Neural progenitor cell (in vitro differentiated cells): ENCODE measurements around the gene PEAK3.

Experiments
- EZH2 ChIP-seq: fragments of 200-600 bp; sonication (generic); IDR thresholded peaks from 2 replicates; pipeline ENCODE4 v1.6.1; 2017; ENCODE audit warnings: antibody characterized with exemption, mild to moderate bottlenecking, moderate library complexity
- TF ChIP-seq, protein P1 (sequence below): fragments of 200-600 bp; sonication (generic); IDR thresholded peaks from 2 replicates; pipeline ENCODE4 v1.5.1; 2017; ENCODE audit warnings: antibody characterized with exemption, mild to moderate bottlenecking

DNA sequence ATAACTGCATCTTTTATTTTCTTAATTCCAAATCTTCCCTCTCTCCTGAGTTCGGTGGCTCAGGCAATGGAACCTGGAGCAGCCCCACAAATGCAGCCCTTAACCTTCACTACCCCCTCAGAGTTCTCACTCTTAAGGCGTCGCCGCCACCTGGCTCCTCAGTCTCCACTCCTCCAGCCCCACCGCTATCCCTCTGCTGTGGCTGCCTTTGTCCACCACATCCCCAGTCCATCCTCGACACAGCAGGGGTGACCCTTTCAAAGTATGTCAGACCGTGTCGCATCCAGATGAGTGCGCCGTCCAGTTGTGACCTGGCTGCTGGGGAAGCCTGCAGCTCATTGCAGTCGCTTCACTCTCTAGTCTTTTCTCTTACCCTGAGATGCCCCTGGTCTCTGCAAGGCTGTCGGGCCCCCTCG is 47.5 kb upstream of the PEAK3 start:
- TF ChIP-seq, protein P1, sequence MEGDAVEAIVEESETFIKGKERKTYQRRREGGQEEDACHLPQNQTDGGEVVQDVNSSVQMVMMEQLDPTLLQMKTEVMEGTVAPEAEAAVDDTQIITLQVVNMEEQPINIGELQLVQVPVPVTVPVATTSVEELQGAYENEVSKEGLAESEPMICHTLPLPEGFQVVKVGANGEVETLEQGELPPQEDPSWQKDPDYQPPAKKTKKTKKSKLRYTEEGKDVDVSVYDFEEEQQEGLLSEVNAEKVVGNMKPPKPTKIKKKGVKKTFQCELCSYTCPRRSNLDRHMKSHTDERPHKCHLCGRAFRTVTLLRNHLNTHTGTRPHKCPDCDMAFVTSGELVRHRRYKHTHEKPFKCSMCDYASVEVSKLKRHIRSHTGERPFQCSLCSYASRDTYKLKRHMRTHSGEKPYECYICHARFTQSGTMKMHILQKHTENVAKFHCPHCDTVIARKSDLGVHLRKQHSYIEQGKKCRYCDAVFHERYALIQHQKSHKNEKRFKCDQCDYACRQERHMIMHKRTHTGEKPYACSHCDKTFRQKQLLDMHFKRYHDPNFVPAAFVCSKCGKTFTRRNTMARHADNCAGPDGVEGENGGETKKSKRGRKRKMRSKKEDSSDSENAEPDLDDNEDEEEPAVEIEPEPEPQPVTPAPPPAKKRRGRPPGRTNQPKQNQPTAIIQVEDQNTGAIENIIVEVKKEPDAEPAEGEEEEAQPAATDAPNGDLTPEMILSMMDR, result no peak
- no peak for TF ChIP-seq EZH2
